ENCODE data around the gene CD248.
A peak's percentile ranks its signal among the peaks of the same experiment; 100 is the strongest.
"Not testable (repeated sequence)": the region's sequence is repeated elsewhere in the genome, so short reads cannot be mapped to it uniquely, and the experiment has no call there.

CD248 gene, protein sequence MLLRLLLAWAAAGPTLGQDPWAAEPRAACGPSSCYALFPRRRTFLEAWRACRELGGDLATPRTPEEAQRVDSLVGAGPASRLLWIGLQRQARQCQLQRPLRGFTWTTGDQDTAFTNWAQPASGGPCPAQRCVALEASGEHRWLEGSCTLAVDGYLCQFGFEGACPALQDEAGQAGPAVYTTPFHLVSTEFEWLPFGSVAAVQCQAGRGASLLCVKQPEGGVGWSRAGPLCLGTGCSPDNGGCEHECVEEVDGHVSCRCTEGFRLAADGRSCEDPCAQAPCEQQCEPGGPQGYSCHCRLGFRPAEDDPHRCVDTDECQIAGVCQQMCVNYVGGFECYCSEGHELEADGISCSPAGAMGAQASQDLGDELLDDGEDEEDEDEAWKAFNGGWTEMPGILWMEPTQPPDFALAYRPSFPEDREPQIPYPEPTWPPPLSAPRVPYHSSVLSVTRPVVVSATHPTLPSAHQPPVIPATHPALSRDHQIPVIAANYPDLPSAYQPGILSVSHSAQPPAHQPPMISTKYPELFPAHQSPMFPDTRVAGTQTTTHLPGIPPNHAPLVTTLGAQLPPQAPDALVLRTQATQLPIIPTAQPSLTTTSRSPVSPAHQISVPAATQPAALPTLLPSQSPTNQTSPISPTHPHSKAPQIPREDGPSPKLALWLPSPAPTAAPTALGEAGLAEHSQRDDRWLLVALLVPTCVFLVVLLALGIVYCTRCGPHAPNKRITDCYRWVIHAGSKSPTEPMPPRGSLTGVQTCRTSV

DNA sequence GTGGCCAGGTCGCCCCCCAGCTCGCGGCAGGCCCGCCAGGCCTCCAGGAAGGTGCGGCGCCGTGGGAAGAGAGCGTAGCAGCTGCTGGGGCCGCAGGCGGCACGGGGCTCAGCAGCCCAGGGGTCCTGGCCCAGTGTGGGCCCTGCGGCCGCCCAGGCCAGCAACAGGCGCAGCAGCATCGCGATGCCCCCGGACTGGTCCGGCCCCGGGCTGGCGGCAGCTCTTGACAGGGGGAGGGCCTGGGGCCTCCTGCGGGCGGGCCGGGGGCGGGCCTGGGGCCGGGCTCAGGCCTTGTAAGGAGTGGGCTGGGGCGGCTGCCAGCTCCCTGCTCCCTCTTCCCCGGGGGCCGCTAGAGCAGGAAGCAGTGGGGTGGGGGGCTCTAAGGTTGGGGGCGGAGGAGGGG is at the start of gene CD248:
CD248 (minus strand) TSS at position 196 of the 403 bp plus-strand sequence; CDS start at position 179, 17 bp downstream.
- DNase-seq (ENCODE audit: low read depth): no peak

DNA sequence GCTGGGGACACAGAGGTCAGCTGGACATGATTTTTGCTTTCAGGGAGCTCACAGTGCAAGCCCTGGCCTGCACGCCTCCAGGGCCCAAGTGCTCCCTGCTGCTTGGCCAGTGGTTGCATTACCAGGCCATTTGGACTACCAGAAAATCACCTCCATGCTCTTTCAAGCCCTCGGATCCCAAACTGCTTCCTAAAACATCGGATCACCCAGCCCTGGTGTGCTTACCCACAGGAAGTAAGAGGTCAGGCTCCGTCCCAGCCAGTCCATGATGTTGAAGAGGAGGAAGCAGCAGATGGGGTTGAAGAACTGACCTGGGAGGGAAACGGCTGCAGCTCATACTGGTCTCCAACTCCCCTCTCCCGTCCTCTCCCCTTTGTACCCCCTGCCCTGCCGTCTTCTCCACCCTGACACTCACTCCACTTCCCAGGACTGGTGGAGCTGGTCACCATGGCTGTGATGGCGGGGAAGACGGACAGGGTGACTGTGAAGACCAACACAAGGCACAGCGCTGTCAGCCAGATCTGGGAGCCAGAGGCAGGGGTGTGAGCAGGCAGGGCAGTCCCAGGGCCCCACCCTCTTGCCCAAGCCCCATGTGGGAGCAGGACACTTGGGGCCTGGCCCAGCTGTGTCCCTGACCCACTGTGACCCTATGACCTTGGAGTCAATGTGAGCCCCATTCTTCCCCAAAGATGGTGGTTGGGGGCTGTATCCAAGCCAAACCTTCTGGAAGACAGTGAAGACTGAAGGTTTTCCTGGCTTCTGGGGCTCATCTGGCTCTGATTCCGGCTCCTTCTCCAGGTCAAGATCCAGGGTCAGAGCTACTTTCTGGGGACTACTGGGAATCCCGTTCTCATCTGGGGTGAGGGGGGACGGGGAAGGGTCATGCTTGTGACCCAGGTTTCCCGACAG is 49.1 kb upstream of the CD248 start:
- DNase-seq (ENCODE audit: low read depth): no peak

DNA sequence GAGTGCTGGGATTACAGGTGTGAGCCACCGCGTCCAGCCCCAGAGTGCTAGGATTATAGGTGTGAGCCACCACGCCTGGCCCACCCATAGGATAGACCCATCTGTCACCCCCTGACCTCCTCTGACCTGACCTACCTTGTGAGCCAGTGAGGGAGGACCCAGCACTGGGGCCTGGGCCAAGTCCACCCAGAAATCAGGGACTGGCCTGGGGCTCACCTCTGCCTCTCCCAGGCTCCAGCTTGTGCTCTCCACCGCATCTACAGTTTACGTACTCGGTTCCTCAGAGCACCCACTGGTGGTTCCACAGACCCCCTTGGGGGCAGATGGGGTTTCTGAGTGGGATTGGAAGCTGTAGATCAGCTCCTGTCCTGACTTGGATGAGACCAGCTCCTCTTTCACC is 48.3 kb upstream of the CD248 start:
- no peak for DNase-seq (ENCODE audit: low read depth)

DNA sequence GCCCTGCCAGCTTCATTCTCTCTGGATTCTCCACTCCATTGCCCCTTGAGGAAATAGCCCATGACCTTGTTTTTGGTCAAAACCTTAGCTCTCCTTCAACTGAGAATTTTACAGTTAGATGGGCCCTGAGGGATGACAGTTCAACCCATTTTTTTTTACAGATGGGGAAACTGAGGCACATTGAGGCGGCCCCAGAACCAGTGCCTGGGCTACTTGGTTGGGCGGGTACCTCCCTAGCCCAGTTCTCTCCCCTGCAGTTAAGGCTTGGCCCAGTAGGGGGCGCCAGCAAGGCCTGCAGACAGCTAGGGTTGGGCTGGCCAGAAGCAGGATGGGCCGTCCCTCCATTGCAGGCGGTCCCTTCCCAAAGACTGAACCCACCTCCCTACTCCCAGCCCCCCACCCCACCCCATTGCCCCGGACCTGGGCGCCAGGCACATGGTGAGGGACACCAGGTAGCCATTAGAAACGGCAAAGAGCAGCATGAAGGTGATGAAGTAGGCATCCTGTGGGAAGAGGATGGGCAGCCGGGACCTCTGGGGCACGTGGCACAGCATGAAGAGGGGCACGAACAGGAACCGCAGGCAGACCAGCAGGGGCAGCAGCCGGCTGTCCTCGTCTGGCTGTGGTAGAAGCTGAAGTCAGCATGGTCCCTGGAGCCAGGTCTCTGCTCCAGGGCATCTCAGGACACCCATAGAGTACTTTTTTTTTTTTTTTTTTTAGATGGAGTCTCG is 47.1 kb upstream of the CD248 start:
- peak; percentile 40 for DNase-seq (ENCODE audit: low read depth)

DNA sequence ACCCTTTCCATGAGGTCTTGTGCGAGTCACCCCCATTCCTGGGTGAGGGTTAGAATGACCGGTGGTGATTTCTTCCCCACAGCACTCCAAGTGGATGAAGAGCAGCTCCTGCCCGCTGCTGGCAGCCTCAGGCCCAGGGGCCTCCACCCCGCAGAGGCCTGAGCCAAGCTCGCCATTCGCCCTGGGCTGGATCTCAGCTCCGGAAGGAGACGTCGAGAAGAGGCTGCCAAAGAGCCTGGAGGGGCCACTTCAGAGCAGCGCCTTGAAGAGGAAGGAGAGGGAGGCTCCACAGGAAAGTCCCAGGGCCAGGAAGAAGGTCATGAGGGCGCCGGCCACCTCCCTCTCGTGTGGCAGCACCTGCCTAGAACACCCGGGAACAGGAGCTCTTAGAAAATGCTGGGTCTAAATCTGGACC is 46.4 kb upstream of the CD248 start:
- no peak for DNase-seq (ENCODE audit: low read depth)

DNA sequence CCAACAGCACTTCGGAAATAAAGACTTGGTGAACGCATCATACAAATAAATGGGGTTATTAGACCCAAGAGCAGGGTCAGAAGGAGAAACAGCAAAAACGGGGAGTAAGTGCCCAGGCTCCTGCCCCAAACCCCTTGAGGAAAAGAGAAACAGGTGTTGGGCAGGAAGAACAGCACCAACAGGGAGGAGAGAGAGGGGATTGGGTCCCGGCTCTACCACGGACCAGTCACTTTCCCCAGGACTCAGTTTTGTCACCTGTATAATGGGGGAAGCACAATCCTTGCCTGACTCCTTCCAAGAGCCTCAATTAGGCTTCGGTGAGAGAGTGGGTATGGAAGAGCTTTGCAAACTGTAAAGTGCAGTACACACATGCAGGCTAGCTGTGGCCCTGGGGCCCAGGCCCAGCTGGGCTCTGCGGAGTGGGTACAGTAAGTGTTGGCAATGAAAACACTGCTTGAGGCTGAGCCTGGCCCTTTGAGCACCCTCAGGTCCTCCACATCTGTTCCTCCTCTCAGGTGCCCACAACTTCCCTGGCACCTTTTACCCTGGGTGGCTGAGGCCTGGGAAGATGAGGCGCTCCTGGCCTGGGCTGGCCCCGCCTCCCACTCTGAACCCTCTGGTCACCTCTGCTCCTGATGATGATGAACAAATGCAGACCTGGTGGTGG is 45.8 kb upstream of the CD248 start:
- DNase-seq (ENCODE audit: low read depth): no peak

DNA sequence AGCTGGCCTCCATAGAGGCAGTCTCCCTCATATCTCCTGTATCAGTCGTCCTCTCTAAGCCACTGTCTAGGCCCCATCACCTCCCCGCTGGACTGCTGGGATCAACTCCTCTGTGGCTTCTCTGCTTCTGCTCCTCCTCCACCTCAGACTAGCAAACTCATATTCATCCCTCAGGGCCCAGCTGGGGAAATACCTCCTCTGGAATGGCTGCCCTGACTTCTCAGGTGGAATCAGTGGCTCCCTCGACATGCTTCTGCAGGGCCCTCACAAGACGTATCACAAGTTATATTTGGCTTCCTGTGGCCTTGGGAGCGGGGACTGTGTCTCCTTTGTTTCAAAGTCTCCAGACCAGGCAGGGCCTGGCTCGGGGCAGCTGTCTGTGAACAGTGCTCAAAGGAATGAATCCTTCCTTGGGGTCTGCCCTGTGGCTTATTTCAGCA is 44.7 kb upstream of the CD248 start:
- no peak for DNase-seq (ENCODE audit: low read depth)

DNA sequence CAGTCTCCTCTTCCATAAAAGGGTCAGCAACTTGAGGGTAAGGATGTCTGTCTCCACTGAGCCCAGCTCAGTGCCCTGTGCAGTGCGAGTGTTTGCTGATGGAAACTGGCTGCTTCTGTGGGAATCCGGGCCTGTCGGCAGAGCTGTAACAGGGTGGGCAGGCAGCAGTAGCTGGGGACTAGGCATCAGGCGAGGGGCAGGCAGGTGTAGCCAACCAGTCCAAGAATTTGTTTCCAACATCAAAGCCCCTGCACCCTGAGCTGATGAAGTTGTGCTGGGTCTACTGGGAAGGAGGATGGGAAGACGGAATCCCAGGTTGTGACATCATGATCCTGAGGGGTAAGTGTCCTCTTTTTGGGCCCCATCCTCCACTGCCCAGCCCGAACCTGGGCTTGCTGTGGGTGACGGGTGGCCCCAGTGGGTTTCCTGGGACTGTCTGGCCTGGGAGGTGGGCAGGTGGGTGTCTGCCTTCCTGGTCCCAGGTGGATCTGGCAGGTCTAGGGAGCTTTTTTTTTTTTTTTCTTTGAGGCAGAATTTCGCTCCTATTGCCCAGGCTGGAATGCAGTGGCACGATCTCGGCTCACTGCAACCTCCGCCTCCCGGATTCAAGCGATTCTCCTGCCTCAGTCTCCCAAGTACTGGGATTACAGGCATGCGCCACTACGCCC is 43.7 kb upstream of the CD248 start:
- no peak for DNase-seq (ENCODE audit: low read depth)

DNA sequence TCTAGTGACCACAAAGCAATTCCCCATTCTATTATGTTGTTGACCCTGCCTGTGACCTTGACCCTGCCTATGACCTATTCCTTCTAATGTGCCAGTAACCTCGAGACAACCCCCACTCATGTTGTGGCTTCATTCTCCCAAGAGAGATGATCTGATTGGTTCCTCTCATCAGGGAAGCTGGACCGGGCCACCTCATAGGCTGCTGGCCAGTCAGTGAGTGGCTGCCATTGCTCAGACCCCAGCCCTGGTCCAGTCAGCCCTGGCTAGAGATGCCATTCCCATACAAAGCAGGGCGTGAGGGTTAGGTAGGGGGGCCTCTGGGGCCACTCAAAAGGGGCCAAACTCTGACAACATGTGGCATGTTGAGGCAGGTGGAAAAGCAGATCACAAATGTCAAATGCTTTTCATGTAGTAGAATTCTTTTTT is 42.8 kb upstream of the CD248 start:
- DNase-seq (ENCODE audit: low read depth): no peak

DNA sequence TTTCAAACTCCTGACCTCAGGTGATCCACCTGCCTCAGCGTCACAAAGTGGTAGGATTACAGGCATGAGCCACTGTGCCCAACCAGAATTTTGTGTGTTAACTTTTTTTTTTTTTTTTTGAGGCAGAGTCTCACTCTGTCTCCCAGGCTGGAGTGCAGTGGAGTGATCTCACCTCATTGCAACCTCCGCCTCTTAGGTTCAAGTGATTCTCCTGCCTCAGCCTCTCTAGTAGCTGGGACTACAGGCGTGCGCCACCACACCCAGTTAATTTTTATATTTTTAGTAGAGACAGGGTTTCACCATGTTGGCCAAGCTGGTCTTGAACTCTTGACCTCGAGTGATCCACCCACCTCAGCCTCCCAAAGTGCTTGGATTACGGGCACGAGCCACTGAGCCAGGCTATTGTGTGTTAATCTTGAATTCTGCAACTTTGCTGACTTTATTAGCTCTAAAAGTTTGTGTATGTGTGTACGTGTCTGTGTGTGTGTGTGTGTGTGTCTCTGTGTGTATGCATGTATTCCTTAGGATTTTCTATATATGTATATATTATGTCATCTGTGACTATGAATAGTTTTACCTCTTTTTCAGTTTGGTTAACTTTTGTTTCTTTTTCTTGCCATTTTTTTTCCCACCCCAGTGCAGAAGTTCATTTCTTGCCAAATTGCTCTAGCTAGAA is 33.9 kb upstream of the CD248 start:
- DNase-seq (ENCODE audit: low read depth): not testable (repeated sequence)

DNA sequence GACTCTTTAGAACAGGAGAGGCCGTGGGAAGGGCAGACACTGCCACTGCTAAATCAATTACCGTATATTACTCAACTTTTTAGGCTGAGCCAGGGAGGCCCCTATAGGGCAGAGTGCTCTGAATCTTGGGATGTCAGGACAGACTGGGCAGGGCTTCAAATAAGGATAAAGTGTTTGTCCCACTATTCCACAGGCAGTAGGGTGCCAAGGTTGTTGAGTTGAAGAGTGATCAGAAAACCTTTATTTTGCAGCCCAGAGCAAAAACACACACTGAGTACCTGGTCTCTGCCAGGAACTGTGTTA is 32.2 kb upstream of the CD248 start:
- no peak for DNase-seq (ENCODE audit: low read depth)

DNA sequence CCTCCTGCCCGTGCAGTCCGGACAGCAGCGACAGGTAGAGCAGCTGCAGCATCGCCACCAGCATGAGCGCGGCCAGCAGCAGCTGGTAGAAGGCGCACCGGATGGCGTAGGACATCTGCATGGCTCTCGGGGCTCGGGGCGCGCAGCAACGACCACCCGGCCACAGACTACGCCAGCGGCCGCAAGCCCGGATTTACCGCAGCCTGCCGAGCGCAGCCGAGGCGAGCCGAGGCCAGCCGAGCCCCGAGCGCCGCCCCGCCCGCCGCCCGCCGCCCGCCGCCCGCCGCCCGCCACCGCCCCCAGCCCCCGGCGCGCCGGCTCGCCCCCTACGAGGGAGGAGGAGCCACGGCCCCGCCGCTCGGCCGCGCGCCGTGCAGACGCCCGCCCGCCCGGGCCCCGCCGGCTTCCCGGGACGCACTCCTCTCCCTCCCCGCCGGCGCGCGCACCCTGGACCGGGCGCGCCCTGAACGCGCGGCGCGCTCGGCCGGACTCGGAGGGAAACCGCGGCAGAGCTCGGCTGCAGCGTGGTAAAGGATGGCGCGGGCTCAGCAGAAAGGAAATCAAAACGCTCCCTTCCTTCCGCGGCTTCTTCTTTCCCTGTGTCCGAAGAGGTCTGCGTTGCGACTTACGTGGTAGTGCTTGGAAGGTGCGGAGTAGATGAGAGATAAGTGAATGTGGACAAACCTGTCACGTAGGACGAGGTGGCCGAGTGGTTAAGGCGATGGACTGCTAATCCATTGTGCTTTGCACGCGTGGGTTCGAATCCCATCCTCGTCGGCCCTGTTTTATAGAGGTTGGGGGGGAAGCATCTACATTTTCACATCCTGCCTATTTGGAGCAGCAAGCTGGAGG is 30.8 kb upstream of the CD248 start, which contains the start of gene B4GAT1:
B4GAT1 (minus strand) TSS at position 205 of the 852 bp plus-strand sequence; CDS start at position 121, 84 bp downstream.
- peak; percentile 57 for DNase-seq (ENCODE audit: low read depth)

DNA sequence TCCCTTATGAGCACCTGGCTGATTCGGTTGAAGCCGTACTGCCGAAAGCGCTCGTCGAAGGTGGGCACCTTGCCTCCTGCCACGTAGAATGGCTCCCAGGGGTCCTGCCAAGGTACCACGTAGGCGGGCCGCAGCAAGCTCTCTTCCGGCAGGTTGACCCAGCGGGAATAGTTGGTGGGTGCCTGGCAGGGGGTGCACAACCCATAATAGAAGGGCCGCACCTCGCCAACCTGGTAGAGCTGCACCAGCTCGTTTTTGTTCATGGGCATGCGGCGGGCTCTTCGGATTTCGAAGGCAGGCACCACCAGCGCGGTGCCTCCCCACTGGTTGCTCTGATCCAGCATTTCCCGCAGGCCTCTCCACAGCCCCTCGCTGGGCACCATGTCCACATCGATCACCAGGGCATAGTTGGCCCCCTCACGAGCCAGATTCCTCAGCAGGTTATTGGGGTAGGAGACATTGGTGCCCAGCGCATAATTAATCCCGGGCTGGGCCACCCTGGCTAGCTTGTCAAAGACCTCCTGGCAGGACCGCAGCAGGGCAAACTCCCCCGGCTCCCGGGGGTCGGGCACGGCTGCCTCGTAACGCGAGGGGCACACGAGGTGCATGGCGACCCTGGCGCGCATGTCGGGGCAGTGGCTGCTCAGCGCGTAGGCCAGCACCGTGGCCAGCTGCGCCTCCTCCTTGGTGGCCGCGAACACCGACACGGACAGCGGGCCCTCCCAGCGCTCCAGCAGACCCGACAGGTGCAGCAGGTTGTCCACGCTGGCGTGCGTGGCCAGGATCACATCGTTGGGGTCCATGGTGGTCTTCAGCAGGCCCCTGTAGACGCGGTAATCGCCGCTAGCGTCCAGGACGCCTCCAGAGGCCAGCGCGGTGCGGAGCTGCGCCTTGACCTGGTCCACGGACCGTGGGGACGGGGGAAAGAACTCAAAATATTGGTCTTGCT is 29.9 kb upstream of the CD248 start:
- DNase-seq (ENCODE audit: low read depth): no peak

DNA sequence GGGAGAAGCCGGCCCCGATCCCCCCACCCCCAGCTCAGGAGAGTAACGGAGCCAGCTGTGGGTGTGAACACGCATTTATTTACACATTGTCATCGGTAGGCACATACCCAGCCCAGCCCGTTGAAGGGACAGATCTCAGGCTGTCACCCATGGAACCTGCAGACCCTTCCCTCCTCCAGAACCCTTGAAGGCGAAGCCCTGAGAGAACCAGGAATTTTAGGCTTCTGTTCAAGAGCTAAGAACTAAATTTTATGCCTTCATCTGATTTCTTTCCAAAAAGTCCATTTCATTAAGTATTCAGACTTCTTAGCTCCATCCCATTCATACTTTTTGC is 28.4 kb upstream of the CD248 start:
- no peak for DNase-seq (ENCODE audit: low read depth)

DNA sequence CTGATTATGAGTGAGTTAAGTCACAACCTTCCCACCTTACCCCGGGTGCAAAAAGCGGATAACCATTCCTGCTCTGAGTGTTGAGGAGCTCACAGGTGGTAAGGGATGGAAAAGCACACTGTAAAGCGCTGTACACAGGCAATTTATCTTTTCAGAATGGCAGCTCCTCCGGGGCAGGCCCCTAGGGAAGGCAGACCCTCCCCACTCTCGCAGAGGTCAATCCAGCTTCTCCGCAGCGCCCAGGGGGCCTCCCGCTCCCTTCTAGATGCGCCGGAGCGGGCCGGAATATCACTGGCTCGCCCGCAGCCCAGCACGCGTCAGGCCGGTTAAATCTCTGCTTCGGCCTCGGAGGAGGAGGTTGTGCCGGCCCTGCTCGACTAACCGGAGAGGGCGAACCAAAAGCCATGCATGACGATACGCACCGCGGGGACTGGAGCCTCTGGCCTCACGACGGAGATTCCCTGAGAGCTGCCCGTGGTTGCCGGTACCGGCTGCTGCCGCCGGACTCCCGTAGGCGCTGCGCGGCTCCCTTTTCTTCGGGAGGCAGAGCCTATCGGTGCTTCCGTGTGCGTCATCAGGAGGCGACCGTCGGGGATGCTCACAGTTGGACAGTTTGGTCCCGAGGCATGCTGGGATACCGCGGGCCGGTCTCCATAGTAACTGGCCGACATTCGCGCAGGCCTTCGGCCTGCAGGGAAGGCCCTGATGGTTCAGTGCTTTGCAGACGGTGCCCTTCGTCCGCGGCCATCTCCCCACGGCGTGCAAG is 27.9 kb upstream of the CD248 start, which contains the start of gene BRMS1:
BRMS1 (minus strand) TSS at position 555 of the 766 bp plus-strand sequence. CDS start 2,870 bp downstream, outside the sequence.
- DNase-seq (ENCODE audit: low read depth): peak; percentile 95

DNA sequence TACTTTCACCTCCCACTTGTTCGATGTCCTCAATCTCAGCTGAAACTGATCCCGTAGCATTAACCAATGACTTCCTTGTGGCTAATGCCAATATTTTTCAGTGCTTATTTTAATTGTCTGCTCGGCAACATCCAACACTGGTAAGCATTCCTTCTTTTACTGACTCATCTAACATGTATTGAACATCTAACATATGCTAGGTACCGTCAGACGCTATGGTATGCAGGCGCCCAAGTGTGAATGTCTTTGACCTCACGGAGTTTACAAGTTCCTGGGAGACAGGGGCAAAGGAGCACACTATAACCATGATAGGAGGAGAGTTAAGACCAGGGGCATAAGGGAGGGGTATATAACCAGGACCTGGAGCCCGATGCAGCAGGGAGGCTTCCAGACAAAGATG is 26.3 kb upstream of the CD248 start:
- no peak for DNase-seq (ENCODE audit: low read depth)
